Vagina (tissue), 2 donors: ENCODE results near the gene UXT. TPM values are rescaled to one million over a fixed set of nuclear protein-coding genes. Genes with fewer than 3 reads are reported as not detected.

ENCODE experiments used
- DNase-seq, 2 donors: peaks; one replicate each; pipeline ENCODE4 v3.0.0-alpha.2; 2017; ENCODE audit errors: extremely low spot score in 2 of 2
- H3K27ac ChIP-seq: fragments of 200-600 bp; sonication (generic); one replicate; pipeline ENCODE4 v1.5.1; 2019
- H3K27me3 ChIP-seq: fragments of 200-600 bp; sonication (generic); one replicate; pipeline ENCODE4 v1.5.1; 2019
- H3K36me3 ChIP-seq, 2 donors: fragments of 200-600 bp; sonication (generic); one replicate each; pipeline ENCODE4 v1.5.1; 2017 to 2019
- H3K4me1 ChIP-seq: fragments of 200-600 bp; sonication (generic); one replicate; pipeline ENCODE4 v1.5.1; 2019
- H3K4me3 ChIP-seq, 2 donors: fragments of 200-600 bp; sonication (generic); 1 replicate in 1 of 2; 2 replicates in 1 of 2; pipeline ENCODE4 v1.5.1; 2016 to 2019
- H3K9me3 ChIP-seq: fragments of 200-600 bp; sonication (generic); one replicate; pipeline ENCODE4 v1.5.1; 2019
- CTCF ChIP-seq, 3 experiments: fragments of 450-650 bp in 2 of 3; fragments of 200-600 bp in 1 of 3; sonication (generic) in 1 of 3; IDR thresholded peaks; one replicate each; pipeline ENCODE4 v1.5.1; 2017 to 2019; ENCODE audit warnings: antibody characterized with exemption in 3 of 3, mild to moderate bottlenecking in 2 of 3, moderate library complexity in 2 of 3
- POLR2A ChIP-seq, 2 donors: fragments of 450-650 bp; IDR thresholded peaks; one replicate each; pipeline ENCODE4 v1.6.1; 2017; ENCODE audit warnings: antibody characterized with exemption in 2 of 2, mild to moderate bottlenecking in 2 of 2, moderate library complexity in 2 of 2
- POLR2AphosphoS5 ChIP-seq, 2 donors: sonication (generic); formaldehyde crosslinking; IDR thresholded peaks; one replicate each; pipeline ENCODE4 v1.9.0; 2017; ENCODE audit warnings: antibody characterized with exemption in 2 of 2, mild to moderate bottlenecking in 2 of 2, low read depth in 1 of 2; ENCODE audit not compliant: insufficient read depth in 1 of 2
- intact Hi-C: fragments of 100-400 bp; cut with DNase I; formaldehyde crosslinking; loops from one replicate; pipeline ENCODE4 v1.15.1; 2023
- total RNA-seq: library from RNA; depleted of rRNA; stranded (reverse); fragments of >200 nt; gene quantifications from one replicate; pipeline ENCODE4 v1.2.3, GENCODE V29; 2016

The UXT gene
- total RNA-seq, 1 donor from 2014 or later: 93.3 TPM

GRCh38 chrX:47611926-47612325 lies 47.1 kb downstream of the UXT start:
- peak in 1 of 2 donors; percentile 70 for DNase-seq
- TF ChIP-seq CTCF (IDR thresholded peaks at IDR 0.05) (no peak), POLR2AphosphoS5 (IDR thresholded peaks at IDR 0.05; ENCODE audit: insufficient read depth in 1 of 2, low read depth in 1 of 2) (no peak), POLR2A (IDR thresholded peaks at IDR 0.05) (no peak)
- intact Hi-C loops: no loop called here

GRCh38 chrX:47611489-47611888 lies 47.5 kb downstream of the UXT start:
- TF ChIP-seq CTCF (IDR thresholded peaks at IDR 0.05): no peak
- H3K4me1 ChIP-seq: no peaks in the 10 kb centered on the region
- peak in 1 of 2 donors; percentile 37 for DNase-seq
- H3K36me3 ChIP-seq: no peaks in the 10 kb centered on the region
- intact Hi-C loops: no loop called here
- H3K27ac ChIP-seq: no peak overlapping the region
- no peaks in the 10 kb centered on the region for H3K9me3 ChIP-seq
- no peaks in the 10 kb centered on the region for H3K27me3 ChIP-seq
- H3K4me3 ChIP-seq: no peak overlapping the region

More at GRCh38 chrX:47611926-47612325, 47.1 kb downstream of the UXT start:
- Histone ChIP-seq H3K4me1 (no peaks in the 10 kb centered on the region), H3K27me3 (no peaks in the 10 kb centered on the region), H3K36me3 (no peaks in the 10 kb centered on the region), H3K4me3 (no peak overlapping the region), H3K27ac (no peak overlapping the region), H3K9me3 (no peaks in the 10 kb centered on the region)

- Histone ChIP-seq H3K27me3 (no peaks in the 10 kb centered on the region), H3K36me3 (no peaks in the 10 kb centered on the region), H3K9me3 (no peaks in the 10 kb centered on the region), H3K4me1 (no peaks in the 10 kb centered on the region), H3K4me3 (no peak overlapping the region), H3K27ac (no peak overlapping the region)
- TF ChIP-seq POLR2A (IDR thresholded peaks at IDR 0.05) (no peak), POLR2AphosphoS5 (IDR thresholded peaks at IDR 0.05; ENCODE audit: insufficient read depth in 1 of 2, low read depth in 1 of 2) (no peak), CTCF (IDR thresholded peaks at IDR 0.05) (no peak)
- peak in 1 of 2 donors; percentile 46 for DNase-seq
- intact Hi-C loops: no loop called here
Measured at GRCh38 chrX:47610511-47610910, 48.5 kb downstream of the UXT start.

GRCh38 chrX:47608130-47608810 lies 50.7 kb downstream of the UXT start:
- no peaks in the 10 kb centered on the region for H3K4me1 ChIP-seq
- H3K27me3 ChIP-seq: no peaks in the 10 kb centered on the region
- TF ChIP-seq POLR2AphosphoS5 (IDR thresholded peaks at IDR 0.05; ENCODE audit: insufficient read depth in 1 of 2, low read depth in 1 of 2) (no peak), CTCF (IDR thresholded peaks at IDR 0.05) (no peak), POLR2A (IDR thresholded peaks at IDR 0.05) (no peak)
- H3K4me3 ChIP-seq: no peak overlapping the region
- H3K36me3 ChIP-seq: no peaks in the 10 kb centered on the region
- no peak for DNase-seq
- intact Hi-C loops: no loop called here
- H3K9me3 ChIP-seq: no peaks in the 10 kb centered on the region
- no peak overlapping the region for H3K27ac ChIP-seq

GRCh38 chrX:47607091-47607490 lies 51.9 kb downstream of the UXT start:
- no peaks in the 10 kb centered on the region for H3K9me3 ChIP-seq
- no peak for DNase-seq
- TF ChIP-seq POLR2AphosphoS5 (IDR thresholded peaks at IDR 0.05; ENCODE audit: insufficient read depth in 1 of 2, low read depth in 1 of 2): no peak
- TF ChIP-seq CTCF (IDR thresholded peaks at IDR 0.05): no peak
- no peak for TF ChIP-seq POLR2A (IDR thresholded peaks at IDR 0.05)
- no peak overlapping the region for H3K27ac ChIP-seq
- H3K4me1 ChIP-seq: no peaks in the 10 kb centered on the region
- intact Hi-C loops: no loop called here
- H3K4me3 ChIP-seq: no peak overlapping the region
- no peaks in the 10 kb centered on the region for H3K27me3 ChIP-seq
- no peaks in the 10 kb centered on the region for H3K36me3 ChIP-seq
